MCF 10A (cell line): ENCODE measurements around the gene MT4. TPM values are rescaled to one million over a fixed set of nuclear protein-coding genes. Genes with fewer than 3 reads are reported as not detected.

Experiments
- Bru-seq: library from RNA; stranded (reverse); fragments of 400-500 nt; gene quantifications from one replicate; lab custom pipeline; 2021; lab: Mats Ljungman, UMichigan
- BruChase-seq, 2 experiments: library from RNA; stranded (reverse); fragments of 400-500 nt; gene quantifications; one replicate each; lab custom pipeline; 2021; lab: Mats Ljungman, UMichigan
- BruUV-seq: library from RNA; stranded (reverse); fragments of 400-500 nt; replicated peaks from 2 replicates; lab custom pipeline; 2021; lab: Mats Ljungman, UMichigan
- CTCF ChIA-PET: fragments of 300-600 bp; sonication (Branson Sonifier 250); formaldehyde crosslinking; extraction: SDS; loops from one replicate; lab custom pipeline; 2021; ENCODE audit warnings: antibody characterized with exemption, inconsistent platforms; lab: Yijun Ruan, JAX
- POLR2A ChIA-PET: fragments of 300-600, 350-650 bp; sonication (Branson Sonifier 250); formaldehyde crosslinking; extraction: SDS; loops from one replicate; lab custom pipeline; 2020; ENCODE audit warnings: antibody characterized with exemption, inconsistent platforms; lab: Yijun Ruan, JAX
- DNase-seq: peaks from one replicate; pipeline ENCODE4 v3.0.0-alpha.2; 2018; ENCODE audit not compliant: unreplicated experiment
- H3K27ac Mint-ChIP-seq: one replicate; pipeline ENCODE4 v1.8.0; 2022; ENCODE audit warnings: mild to moderate bottlenecking, low read depth, mixed read lengths; ENCODE audit not compliant: unreplicated experiment
- H3K27me3 Mint-ChIP-seq: one replicate; pipeline ENCODE4 v1.8.0; 2022; ENCODE audit warnings: mixed read lengths; ENCODE audit not compliant: insufficient read depth, unreplicated experiment
- H3K36me3 Mint-ChIP-seq: one replicate; pipeline ENCODE4 v1.8.0; 2022; ENCODE audit warnings: mild to moderate bottlenecking, moderate library complexity, mixed read lengths; ENCODE audit not compliant: insufficient read depth, unreplicated experiment
- H3K4me1 Mint-ChIP-seq: one replicate; pipeline ENCODE4 v1.8.0; 2022; ENCODE audit warnings: mixed read lengths; ENCODE audit not compliant: insufficient read depth, unreplicated experiment
- H3K4me3 Mint-ChIP-seq: one replicate; pipeline ENCODE4 v1.8.0; 2022; ENCODE audit warnings: mild to moderate bottlenecking, moderate library complexity, mixed read lengths; ENCODE audit not compliant: unreplicated experiment
- H3K9me3 Mint-ChIP-seq: one replicate; pipeline ENCODE4 v1.8.0; 2022; ENCODE audit warnings: mixed read lengths; ENCODE audit not compliant: unreplicated experiment
- intact Hi-C: fragments of 100-400 bp; cut with micrococcal nuclease; formaldehyde crosslinking; loops from 2 replicates; pipeline ENCODE4 v1.14.1; 2022
- long read RNA-seq: library from polyadenylated mRNA; stranded (forward); transcript quantifications from one replicate; pipeline ENCODE4 v2.0.0, GENCODE V29; 2022
- total RNA-seq: library from RNA; stranded (reverse); gene quantifications from 2 replicates; pipeline ENCODE4 v1.2.3, GENCODE V29; 2022
- TF ChIP-seq, protein P1 (sequence below): fragments of 200-600 bp; IDR thresholded peaks from one replicate; pipeline ENCODE4 v1.8.0; 2022; ENCODE audit warnings: antibody characterized with exemption, mild to moderate bottlenecking; ENCODE audit not compliant: unreplicated experiment

MT4 gene
- total RNA-seq: not detected in 2 replicates
- not detected for Bru-seq, nascent RNA
- not detected for BruChase-seq, experiment 1, labeled RNA remaining after a 6-hour chase
- BruChase-seq, experiment 2, labeled RNA remaining after a 2-hour chase: not detected
- long read RNA-seq: 0 reads

DNA sequence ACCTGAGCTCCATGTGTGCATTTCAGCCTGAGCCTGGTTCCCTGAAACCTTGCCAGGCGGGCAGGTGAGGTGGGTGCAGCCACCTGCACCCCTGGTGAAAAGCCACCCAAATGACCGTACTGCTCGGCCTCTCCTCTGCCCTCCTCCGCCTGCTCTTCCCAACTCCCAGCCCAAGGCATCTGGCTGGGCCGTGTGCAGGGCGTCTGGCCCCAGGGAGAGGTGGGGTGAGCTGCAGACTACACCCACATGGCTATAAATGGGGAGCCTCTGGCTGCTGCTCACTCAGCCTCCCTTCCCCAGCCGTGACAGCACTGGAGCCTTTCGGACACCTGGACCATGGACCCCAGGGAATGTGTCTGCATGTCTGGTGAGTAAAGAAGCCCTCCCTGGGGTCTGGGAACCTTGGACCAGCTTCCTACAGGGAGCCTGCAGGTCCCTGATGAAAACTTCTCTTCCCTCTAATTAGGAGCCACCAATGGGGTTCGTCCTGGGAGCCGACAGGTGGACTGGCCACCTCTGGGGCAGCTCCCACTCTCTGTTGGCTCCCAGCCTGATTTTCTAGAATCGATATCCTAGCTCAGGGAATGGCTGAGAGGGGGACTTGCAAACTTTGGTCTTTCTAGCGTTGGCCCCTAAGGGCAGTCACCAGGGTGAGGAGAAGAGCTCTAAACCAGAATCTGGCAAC is at the start of gene MT4:
MT4 (plus strand) TSS at position 281 of the 685 bp plus-strand sequence; CDS start at position 337, 56 bp downstream.
- TF ChIP-seq, protein P1, sequence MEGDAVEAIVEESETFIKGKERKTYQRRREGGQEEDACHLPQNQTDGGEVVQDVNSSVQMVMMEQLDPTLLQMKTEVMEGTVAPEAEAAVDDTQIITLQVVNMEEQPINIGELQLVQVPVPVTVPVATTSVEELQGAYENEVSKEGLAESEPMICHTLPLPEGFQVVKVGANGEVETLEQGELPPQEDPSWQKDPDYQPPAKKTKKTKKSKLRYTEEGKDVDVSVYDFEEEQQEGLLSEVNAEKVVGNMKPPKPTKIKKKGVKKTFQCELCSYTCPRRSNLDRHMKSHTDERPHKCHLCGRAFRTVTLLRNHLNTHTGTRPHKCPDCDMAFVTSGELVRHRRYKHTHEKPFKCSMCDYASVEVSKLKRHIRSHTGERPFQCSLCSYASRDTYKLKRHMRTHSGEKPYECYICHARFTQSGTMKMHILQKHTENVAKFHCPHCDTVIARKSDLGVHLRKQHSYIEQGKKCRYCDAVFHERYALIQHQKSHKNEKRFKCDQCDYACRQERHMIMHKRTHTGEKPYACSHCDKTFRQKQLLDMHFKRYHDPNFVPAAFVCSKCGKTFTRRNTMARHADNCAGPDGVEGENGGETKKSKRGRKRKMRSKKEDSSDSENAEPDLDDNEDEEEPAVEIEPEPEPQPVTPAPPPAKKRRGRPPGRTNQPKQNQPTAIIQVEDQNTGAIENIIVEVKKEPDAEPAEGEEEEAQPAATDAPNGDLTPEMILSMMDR: no peak
- H3K4me1 Mint-ChIP-seq: no peaks in the 10 kb centered on the region
- intact Hi-C loops: no loop called here
- CTCF ChIA-PET: interaction anchor here (0.6 to 3.6 kb wide), 5 partner anchors 8 to 137 kb away, joined by 3 to 19 read pairs (median 3); no protein-coding TSS in a partner anchor
- BruUV-seq: no TSS peak
- H3K36me3 Mint-ChIP-seq: no peaks in the 10 kb centered on the region
- H3K4me3 Mint-ChIP-seq: no peak within 1 kb of the TSS
- DNase-seq: no peak
- POLR2A ChIA-PET: interaction anchor here (0.6 to 0.7 kb wide), 2 partner anchors 54 to 95 kb away, joined by 3 read pairs; no protein-coding TSS in a partner anchor
- H3K27me3 Mint-ChIP-seq: peaks cover 12% of the 10 kb centered on the region
- no peak within 1 kb of the TSS for H3K27ac Mint-ChIP-seq
- no peaks in the 10 kb centered on the region for H3K9me3 Mint-ChIP-seq

- no peak overlapping the region for H3K4me3 Mint-ChIP-seq
- H3K4me1 Mint-ChIP-seq: peaks cover 27% of the 10 kb centered on the region
- ChIA-PET CTCF (interaction anchor here (0.7 to 4.9 kb wide), 3 partner anchors 86 to 186 kb away, joined by 3 to 40 read pairs (median 31); no protein-coding TSS in a partner anchor), POLR2A (interaction anchor here (1.5 to 6.9 kb wide), 2 partner anchors 65 to 91 kb away, joined by 4 to 85 read pairs; partner anchors contain the start of genes MT2A, NUDT21 and OGFOD1)
- no peaks in the 10 kb centered on the region for H3K27me3 Mint-ChIP-seq
- peaks cover 11% of the 10 kb centered on the region for H3K36me3 Mint-ChIP-seq
- DNase-seq: no peak
- BruUV-seq: no TSS peak
- TF ChIP-seq, protein P1: no peak
- no peaks in the 10 kb centered on the region for H3K9me3 Mint-ChIP-seq
- intact Hi-C loops: no loop called here
- H3K27ac Mint-ChIP-seq: no peak overlapping the region
These were observed 49.2 kb upstream of the MT4 start for GRCh38 chr16:56515665-56516064.

GRCh38 chr16:56517206-56517605 is 47.7 kb upstream of the MT4 start:
- ChIA-PET CTCF (interaction anchor here (0.6 to 4.9 kb wide), 10 partner anchors 14 to 572 kb away, joined by 3 to 40 read pairs (median 5); no protein-coding TSS in a partner anchor), POLR2A (interaction anchor here (1.0 to 6.9 kb wide), 7 partner anchors 30 to 185 kb away, joined by 3 to 85 read pairs (median 9); partner anchors contain the start of genes MT1E, MT2A, NUDT21 and OGFOD1)
- no peaks in the 10 kb centered on the region for H3K9me3 Mint-ChIP-seq
- DNase-seq: no peak
- no peak overlapping the region for H3K4me3 Mint-ChIP-seq
- H3K36me3 Mint-ChIP-seq: no peaks in the 10 kb centered on the region
- H3K27ac Mint-ChIP-seq: no peak overlapping the region
- intact Hi-C loops: no loop called here
- TF ChIP-seq, protein P1: no peak
- no peaks in the 10 kb centered on the region for H3K27me3 Mint-ChIP-seq
- peaks cover 35% of the 10 kb centered on the region for H3K4me1 Mint-ChIP-seq
- no TSS peak for BruUV-seq

DNA sequence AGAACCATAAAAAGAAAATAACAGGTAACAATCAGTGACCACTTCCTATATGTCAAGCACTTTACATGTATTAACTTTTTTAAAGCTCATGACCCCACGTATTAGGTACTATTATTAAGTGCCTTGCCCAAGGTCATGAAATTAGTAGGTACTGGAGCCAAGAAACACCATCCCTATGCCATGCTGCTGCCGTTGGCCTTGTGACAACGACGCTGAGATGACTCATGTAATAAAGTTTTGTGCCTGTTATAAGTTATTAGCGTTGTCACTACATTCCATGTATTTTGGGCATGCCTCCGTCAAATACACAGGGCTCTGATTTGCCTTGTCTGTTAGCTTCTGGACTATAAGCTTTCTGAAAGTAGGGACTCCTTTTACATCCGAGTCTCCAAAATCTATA is 46.4 kb upstream of the MT4 start:
- POLR2A ChIA-PET: interaction anchor here (0.7 to 6.9 kb wide), 10 partner anchors 29 to 184 kb away, joined by 3 to 85 read pairs (median 8); partner anchors contain the start of genes MT1E, MT1X, MT2A and NUDT21
- H3K27me3 Mint-ChIP-seq: no peaks in the 10 kb centered on the region
- no peak for DNase-seq
- H3K4me1 Mint-ChIP-seq: peaks cover 36% of the 10 kb centered on the region
- H3K36me3 Mint-ChIP-seq: no peaks in the 10 kb centered on the region
- intact Hi-C loops: no loop called here
- TF ChIP-seq, protein P1: no peak
- H3K9me3 Mint-ChIP-seq: no peaks in the 10 kb centered on the region
- CTCF ChIA-PET: interaction anchor here (0.7 to 4.9 kb wide), 8 partner anchors 14 to 184 kb away, joined by 3 to 40 read pairs (median 4); no protein-coding TSS in a partner anchor
- H3K27ac Mint-ChIP-seq: peak overlapping the region; percentile 83
- no TSS peak for BruUV-seq
- peak overlapping the region; percentile 81 for H3K4me3 Mint-ChIP-seq
